Stimulated activated CD4-positive, alpha-beta T cell treated with anti-CD3 and anti-CD28 coated beads, Interleukin-4, amount 100 ng/mL, for 1 hour (primary cell): Measurements from ENCODE around the gene UCN3.
"Not testable (repeated sequence)": the region's sequence is repeated elsewhere in the genome, so short reads cannot be mapped to it uniquely, and the experiment has no call there.

ENCODE experiments used
- DNase-seq: peaks from one replicate; pipeline ENCODE4 v3.0.0-alpha.2; 2020

Gene UCN3

DNA sequence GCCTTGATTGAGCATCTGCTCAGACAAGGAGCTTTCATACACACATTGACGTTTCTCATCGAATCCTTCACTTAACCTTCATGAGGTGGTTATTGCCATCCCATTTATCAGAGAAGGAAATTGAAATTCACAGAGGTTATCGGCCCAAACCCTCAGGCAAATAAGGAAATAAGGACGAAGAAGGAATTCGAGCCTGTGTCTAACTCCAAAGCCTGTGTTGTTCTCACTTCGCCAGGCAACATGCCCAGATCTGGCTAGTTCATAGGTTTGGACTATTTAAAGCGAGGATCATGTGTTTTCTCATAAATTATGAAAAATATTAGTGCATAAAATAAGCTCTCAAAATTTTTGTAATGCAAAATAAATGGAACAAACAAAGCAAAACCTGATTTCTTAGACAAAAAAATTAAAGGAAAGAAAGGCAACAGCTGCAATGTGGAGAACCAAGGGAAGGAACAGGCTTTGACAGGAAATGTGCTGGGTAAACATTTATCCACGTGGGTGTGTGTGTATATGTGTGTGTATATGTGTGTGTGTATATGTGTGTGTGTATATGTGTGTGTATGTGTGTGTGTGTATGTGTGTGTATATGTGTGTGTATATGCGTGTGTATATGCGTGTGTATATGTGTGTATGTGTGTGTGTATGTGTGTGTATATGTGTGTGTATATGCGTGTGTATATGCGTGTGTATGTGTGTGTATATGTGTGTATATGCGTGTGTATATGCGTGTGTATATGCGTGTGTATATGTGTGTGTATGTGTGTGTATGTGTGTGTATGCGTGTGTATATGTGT is 4.8 kb downstream of the UCN3 start:
- no peak for DNase-seq

DNA sequence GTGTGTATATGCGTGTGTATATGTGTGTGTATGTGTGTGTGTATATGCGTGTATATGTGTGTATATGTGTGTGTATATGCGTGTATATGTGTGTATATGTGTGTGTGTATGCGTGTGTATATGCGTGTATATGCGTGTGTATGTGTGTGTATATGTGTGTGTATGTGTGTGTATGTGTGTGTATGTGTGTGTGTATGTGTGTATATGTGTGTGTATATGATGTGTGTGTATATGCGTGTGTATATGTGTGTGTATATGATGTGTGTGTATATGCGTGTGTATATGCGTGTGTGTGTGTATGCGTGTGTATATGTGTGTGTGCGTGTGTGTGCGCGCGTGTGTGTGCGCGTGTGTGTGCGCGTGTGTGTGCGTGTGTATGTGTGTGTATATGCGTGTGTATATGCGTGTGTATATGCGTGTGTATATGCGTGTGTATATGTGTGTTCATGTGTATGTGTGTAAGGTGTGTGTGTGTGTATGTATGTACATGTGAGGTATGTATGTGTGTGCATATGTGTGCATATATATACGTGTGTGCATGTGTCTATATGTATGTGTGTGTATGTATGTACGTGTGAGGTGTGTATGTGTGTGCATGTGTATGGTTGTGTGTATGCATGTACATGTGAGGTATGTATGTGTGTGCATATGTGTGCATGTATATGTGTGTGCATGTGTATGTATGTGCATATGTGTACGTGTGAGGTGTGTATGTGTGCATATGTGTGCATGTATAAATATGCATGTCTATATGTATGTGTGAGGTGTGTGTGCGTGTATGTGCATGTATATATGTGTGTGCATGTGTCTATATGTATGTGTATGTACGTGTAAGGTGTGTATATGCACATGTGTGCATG is 6.0 kb downstream of the UCN3 start:
- no peak for DNase-seq

DNA sequence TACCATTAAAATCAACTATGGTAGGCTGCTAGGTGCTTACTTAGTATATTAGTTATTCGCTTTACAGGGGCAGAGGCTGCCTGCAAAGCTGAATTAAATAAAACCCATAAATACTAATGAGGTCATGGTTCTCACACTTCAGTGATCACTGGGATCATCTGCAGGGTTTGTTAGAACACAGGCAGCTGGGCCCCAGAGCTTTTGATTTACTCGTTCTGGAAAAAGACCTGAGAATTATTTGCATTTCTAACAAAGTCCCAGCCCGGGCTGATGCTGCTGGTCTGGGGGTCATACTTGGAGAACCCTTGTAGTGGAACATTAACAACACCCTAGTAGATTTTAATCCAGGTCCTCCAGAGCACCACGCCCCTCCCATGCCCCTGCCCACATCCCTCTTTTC is 8.5 kb downstream of the UCN3 start:
- no peak for DNase-seq

DNA sequence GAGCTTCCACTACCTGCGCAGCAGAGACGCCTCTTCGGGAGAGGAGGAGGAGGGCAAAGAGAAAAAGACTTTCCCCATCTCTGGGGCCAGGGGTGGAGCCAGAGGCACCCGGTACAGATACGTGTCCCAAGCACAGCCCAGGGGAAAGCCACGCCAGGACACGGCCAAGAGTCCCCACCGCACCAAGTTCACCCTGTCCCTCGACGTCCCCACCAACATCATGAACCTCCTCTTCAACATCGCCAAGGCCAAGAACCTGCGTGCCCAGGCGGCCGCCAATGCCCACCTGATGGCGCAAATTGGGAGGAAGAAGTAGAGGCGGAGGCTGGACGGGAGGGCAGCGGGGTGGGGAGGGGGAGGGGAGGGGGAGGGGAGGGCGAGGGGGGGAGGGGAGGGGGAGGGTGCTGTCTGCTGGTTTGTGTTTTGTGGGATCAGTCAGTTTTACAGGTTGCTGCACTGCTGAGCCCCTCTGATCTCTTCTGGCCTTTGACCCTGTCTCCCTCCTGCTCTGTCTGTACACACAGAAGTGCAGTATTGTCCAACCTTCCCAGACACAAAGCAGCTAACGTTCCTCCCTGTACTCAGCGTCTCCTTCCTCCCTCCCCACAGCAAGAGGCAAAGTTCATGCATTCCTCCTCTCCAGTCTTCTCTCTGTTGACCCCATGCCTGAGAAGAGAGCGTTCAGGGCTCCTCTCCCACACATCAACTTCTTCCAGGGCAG is 9.3 kb downstream of the UCN3 start:
- no peak for DNase-seq

DNA sequence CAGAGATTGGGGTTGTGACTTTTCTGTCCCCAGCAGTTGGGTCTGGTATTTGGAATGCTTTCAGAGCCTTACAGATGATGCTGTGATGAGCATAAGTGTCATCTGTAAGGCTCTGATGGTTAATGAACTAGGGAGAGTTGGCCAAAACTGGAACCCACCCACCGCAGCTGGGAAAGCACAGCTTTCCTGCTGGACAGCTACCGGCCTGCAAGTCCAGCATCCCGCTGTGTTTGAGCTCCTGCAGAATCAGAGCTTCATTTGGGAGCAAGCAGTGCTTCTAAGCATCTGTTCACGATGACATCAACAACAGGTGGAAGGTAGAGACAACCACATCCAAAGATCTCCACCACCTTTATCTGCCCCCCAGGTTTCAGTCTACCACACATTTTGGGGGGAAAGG is 11.7 kb downstream of the UCN3 start:
- no peak for DNase-seq

DNA sequence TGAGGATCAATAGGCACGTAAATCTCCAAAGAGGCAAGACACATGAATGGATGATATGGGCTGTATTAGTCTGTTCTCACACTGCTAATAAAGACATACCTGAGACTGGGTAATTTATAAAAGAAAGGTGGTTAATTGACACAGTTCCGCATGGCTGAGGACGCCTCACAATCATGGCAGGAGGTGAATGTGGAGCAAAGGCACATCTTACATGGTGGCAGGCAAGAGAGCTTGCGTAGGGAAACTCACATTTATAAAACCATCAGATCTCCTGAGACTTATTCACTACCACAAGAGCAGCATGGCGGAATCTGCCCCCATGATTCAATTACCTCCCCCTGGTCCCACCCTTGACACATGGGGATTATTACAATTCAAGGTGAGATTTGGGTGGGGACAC is 14.4 kb downstream of the UCN3 start:
- DNase-seq: not testable (repeated sequence)

DNA sequence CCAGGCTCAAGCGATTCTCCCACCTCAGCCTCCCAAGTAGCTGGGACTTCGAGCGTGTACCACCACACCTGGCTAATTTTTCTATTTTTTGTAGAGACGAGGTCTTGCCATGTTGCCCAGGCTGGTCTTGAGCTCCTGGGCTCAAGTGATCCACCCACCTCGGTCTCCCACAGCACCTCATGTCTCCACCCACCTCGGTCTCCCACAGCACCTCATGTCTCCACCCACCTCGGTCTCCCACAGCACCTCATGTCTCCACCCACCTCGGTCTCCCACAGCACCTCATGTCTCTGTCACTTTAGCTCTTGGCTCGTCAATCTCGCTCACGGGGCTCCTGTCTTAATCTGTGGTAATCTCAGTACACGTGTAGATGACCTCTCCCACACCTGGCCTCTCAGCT is 15.6 kb downstream of the UCN3 start:
- not testable (repeated sequence) for DNase-seq

DNA sequence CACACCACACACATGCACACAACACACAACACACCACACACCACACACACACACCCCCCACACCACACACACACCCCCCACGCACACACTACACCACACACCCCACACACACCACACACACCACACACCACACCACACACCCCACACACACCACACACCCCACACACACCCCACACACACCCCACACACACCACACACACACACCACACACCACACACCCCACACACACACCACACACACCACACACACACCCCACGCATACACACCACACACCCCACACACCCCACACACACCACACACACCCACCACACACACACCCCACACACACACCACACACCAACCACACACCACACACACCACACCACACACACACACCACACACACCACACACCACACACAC is 16.4 kb downstream of the UCN3 start:
- DNase-seq: no peak

DNA sequence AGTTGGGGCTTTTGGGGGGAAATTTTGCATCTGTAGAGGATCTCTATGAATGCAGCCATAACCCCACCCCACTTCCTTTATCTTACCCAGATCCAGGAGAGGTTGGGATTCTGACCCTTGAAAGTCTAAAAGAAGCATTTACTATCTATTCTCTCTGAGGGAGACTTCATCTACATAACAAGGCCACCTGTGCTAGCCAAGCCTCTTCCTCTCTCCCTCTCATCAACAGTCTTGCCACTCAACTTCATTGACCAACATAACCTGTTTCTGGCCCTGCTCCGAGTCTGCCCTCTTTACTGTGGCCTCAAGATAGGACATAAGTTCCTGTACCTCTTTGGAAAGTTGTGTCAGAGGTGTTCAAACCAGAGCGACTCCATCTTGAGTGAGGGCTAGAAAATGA is 20.5 kb downstream of the UCN3 start:
- DNase-seq: no peak

DNA sequence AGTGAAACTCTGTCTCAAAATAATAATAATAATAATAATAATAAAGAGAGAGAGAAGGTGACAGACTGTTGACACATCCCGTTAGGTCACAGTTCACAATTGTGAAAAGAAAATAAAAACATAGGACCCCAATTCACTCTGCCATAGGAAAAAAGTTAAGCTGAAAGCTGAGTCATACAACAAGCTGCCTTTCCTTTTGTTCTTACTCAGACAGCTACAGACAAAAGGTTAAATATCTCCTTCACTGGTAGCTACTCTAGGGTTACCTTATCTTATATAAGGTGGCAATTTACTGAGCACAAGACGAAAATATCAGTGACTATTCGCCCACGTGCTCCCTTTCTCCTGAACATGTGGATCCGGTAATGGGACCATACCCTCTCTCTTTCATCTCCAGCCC is 22.4 kb downstream of the UCN3 start:
- DNase-seq: no peak

DNA sequence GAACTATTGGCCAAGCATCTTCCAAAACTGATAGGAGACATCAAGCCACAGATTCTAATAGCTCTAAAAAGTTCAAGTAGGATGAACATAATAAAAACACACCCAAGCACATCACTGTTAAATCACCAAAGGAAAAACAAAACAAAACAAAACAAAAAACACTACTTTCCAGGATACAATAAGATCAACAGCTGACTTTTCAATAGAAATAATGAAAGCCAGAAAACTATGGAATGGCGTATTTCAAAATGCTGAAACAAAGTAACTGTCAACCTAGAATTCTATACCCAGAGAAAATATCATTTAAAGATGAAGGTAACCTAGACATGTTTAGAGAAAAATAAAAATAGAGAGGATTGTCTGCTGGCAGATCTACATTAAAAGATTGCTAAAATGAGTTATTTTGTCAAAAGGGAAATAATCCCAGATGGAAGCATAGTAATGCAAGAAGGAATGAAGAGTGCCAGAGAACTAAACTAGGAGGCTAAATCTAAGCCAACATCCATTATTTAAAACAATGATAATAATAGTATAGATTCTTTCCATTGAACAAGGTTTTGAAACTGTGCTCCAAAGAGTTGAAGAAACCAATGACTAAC is 25.9 kb downstream of the UCN3 start:
- no peak for DNase-seq

DNA sequence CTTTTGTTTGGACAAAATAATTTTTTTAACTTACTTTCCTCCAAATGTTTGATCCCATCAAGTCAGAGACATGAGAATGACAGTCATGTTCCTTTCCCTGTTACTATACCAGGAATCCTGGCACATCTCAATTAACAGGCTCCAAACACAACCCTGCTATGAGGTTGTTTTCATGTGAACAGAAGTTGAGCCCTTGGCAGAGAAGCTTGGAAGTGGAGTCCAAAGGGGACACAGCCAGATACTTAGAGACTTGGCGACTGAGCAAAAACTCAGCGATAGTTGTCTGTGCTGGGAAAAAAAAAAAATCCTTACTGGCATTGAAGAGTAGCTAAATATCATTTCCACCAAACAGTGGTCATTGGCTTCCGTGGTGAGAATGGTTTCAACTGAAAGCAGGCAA is 27.0 kb downstream of the UCN3 start:
- no peak for DNase-seq

DNA sequence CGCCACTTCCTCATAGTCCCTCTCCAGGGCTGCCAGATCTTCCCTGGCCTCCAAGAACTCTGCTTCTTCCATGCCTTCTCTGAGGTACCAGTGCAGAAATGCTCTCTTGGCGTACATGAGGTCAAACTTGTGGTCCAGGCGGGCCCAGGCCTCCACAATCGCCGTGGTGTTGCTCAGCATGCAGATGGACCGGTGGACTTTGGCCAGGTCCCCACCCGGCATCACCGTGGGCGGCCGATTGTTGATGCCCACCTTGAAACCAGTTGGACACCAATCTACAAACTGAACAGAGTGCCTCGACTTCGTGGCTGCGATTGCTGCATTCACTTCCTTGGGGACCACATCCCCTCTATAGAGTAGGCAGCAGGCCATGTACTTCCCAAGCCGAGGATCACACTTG is 28.8 kb downstream of the UCN3 start:
- DNase-seq: no peak

DNA sequence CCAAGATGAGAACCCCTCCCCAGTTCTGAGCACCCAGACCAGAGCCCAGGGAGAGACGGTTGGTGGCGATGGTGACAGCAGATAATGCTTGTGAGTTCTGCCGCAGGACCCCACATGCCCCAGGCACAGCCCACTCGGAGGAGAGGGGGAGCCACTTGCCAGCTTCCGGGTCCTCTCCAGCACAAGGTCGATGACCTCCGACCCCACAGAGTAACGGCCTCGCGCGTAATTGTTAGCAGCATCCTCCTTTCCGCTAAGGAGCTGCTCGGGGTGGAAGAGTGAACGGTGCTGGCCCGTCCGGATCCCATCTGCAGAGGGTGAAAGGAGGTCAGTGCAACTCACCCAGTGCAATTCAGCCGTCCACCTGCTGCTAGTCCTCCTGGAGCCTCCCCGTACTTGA is 30.4 kb downstream of the UCN3 start:
- no peak for DNase-seq

DNA sequence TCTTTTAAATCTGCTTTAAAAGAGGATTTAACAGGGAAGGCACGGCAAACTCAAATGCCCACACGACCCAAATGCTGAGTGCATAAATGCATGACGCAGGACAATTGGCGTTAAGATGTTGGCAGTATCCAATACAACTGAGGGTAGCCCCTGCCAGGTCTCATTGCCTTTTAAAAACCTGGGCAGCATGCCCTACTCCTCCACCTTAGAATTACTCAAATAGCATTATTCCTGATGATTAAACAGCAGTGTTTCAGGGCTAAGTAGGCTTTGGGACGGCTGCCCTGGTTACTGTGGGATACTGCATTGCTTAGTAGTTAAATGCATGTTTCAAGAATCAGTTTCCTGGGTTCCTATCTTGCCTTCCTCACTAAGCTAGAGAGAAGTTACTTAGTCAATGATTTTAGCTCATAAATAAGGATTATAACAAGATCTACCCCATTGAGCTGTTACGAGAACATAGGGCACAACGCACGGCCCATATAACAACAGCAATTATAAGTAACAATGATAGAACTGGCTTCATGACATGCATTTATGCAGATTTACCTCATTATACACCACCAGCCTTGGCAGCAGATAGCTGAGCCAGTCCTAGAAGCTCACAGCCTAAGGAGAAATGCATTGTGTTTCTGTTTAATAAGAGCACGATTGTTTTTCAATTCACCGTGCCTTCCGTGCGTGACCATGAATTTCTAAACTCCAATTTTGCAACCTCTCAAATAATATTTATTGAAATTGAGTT is 32.0 kb downstream of the UCN3 start:
- no peak for DNase-seq

DNA sequence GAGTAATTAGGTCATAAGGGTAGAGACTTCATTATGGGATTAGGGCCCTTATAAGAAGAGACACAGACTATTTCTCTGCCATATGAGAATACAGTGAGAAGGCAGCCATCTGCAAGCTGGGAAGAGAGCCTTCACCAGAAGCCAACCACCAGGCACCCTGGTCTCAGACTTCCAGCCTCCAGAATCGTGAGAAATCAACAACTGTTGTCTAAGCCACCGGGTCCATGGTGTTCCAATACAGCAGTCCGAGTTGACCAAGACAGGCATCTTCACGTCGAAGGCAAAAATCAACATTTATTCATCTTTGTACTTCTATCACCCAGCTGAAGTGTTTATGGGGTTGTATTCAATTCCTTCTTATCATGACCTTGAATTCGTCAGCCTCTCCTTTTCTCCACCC is 34.6 kb downstream of the UCN3 start:
- DNase-seq: no peak

DNA sequence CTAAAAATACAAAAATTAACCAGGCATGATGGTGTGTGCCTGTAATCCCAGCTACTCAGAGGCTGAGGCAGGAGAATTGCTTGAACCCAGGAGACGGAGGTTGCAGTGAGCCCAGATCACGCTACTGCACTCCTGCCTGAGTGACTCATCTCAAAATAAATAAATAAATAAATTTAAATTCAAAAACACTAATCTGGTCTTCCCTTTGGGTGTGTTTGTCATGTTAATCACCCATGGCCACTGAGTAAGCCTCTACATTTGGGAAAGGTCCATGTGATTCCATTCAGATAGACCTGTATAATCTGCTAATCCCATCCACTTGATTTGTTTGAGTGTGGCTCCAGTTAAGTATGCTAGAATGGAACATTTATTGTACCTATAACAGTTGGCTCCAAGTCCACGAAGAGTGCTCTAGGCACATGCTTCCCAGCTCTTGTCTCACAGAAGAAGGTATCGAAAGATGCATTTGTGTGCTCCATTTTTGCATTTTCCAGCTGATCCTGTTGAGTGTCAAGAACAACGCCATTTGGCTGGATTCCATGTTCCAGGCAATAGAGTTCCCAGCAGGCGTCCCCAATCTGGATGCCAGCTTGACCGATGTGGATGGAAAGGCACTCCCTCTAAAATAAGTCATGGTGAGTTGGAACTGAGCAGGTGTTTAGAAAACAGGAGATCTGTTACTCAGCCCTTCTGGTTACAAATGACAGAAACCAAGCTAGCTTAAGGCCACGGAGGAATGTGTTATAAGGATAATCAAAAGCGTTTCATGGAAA is 35.9 kb downstream of the UCN3 start:
- DNase-seq: no peak

DNA sequence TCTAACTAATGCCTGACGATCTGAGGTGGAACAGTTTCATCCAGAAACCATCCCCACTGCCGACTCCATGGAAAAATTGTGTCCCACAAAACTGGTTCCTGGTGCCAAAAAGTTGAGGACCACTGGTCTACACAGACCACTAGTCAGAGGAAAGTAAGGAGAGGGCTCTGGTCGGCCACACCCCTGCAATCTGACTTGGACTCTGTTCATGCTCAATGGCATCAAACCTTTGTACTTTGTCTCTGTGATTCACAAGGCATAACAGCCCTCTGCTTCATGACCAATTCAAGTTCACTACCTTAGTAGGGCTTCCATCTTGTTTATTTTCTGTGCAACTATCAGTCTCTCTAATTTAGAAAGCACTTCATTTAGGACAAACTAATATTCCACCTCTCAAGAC is 38.0 kb downstream of the UCN3 start:
- no peak for DNase-seq

DNA sequence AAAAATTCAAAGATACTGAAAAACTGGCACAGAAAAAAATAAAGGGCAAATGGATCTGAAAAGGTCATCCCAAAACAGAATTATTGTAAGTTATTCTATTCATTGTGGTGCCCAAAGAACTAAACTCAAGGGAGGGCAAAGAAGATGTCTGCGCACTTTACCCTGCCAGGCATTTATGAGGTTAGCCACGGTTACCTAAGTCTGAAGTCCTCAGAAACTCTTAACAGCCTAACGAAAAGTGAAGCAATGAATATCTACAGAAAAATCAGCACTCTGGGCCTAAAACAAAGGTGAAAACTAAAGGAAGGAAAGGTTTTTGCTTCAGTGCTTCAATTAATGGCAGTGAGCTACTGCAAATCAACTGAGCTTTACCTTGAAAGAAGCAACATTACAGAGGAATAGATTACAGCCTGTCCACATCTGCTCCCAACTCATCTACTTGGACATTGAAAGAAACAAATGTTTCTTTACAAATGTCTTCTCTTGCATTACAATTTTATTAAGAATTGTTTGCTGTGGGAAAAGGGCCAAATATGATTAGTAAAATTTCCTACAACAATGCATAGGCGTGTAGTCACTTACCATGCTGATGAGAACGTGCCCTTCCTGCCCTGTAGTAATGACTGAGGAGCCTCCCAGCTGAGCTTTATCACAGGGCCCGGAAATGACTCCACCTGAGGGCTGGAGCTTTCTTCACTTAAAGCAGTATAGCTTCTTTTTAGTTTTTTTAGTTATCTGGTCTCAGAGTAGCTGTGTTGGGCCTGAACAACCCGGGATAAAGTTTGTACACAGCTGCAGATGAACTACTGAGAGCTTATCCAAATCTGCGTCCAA is 39.7 kb downstream of the UCN3 start, which contains the start of gene TUBAL3:
TUBAL3 (minus strand) TSS at position 621 of the 834 bp plus-strand sequence; CDS start at position 585, 36 bp downstream.
- no peak for DNase-seq

DNA sequence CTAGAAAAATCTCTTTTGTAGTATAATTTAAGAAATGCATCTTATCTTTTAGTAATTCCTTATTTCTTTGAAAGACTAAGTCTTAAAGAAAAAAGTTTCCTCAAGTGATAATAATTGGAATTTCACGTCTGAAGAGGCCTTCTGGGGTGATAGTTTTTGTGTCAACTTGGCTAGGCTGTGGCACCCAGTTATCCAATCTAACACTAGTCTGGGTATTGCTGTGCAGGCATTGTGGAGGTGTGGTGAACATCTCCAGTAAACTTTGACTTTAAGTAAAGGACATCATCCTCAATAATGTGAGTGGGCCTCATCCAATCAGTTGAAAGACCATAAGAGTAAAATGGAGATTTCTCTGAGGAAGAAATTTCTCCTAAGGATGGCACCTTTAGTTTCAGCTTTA is 42.2 kb downstream of the UCN3 start:
- DNase-seq: no peak

DNA sequence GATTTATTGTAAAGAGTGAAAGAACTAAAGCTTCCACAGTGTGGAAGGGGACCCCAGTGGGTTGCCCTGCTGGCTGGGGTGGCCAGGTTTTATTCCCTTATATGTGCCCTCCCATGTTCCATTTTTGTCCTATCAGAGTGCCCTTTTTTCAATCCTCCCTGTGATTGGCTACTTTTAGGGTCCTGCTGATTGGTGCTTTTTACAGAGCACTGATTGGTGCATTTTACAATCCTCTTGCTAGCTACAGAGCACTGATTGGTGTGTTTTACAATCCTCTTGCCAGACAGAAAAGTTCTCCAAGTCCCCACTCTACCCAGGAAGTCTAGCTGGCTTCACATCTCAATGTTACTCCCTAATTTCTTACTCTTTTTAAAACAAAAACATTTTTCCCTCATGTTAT is 46.0 kb downstream of the UCN3 start:
- DNase-seq: not testable (repeated sequence)
